Neural cell (in vitro differentiated cells): ENCODE measurements around the gene TMEM127. TPM values are rescaled to one million over a fixed set of nuclear protein-coding genes. Genes with fewer than 3 reads are reported as not detected.
"Not testable (repeated sequence)": the region's sequence is repeated elsewhere in the genome, so short reads cannot be mapped to it uniquely, and the experiment has no call there.

Experiments used
- H2AFZ ChIP-seq: fragments of 200-600, 300-800 bp; sonication (generic), shearing (Covaris generic); 2 replicates; pipeline ENCODE4 v1.6.0; 2014; ENCODE audit warnings: low read depth, mild to moderate bottlenecking, antibody characterized with exemption, low read length, moderate library complexity
- H3F3A ChIP-seq: fragments of 200-600 bp; shearing (Covaris generic); 2 replicates; pipeline ENCODE4 v1.6.1; 2016; ENCODE audit warnings: mild to moderate bottlenecking, moderate library complexity, mixed read lengths, antibody characterized with exemption, low read length; ENCODE audit not compliant: insufficient read depth, poor library complexity, severe bottlenecking
- H3K27ac ChIP-seq: fragments of 200-600, 300-800 bp; sonication (generic), shearing (Covaris generic); 2 replicates; pipeline ENCODE4 v1.5.1; 2014; ENCODE audit warnings: mild to moderate bottlenecking, low read length, moderate library complexity
- H3K27me3 ChIP-seq: fragments of 300-800, 200-600 bp; sonication (generic), shearing (Covaris generic); 2 replicates; pipeline ENCODE4 v1.6.0; 2014; ENCODE audit warnings: mild to moderate bottlenecking, low read depth, low read length, moderate library complexity; ENCODE audit not compliant: insufficient read depth
- H3K36me3 ChIP-seq: fragments of 300-800, 200-600 bp; sonication (generic), shearing (Covaris generic); 2 replicates; pipeline ENCODE4 v1.5.1; 2014; ENCODE audit warnings: mild to moderate bottlenecking, antibody characterized with exemption, low read length, moderate library complexity; ENCODE audit not compliant: insufficient read depth
- H3K4me2 ChIP-seq: fragments of 300-800, 200-600 bp; sonication (generic), shearing (Covaris generic); 2 replicates; pipeline ENCODE4 v1.6.0; 2014; ENCODE audit warnings: mild to moderate bottlenecking, low read length
- H3K4me3 ChIP-seq: fragments of 300-800, 200-600 bp; sonication (generic), shearing (Covaris generic); 2 replicates; pipeline ENCODE4 v1.5.1; 2014; ENCODE audit warnings: mild to moderate bottlenecking, low read length, moderate library complexity
- H3K79me2 ChIP-seq: fragments of 200-600 bp; shearing (Covaris generic); replicated peaks from 2 replicates; pipeline ENCODE4 v1.6.0; 2014; ENCODE audit warnings: mild to moderate bottlenecking, low read length, moderate library complexity; ENCODE audit not compliant: insufficient read depth
- H3K9ac ChIP-seq: fragments of 300-800, 200-600 bp; sonication (generic), shearing (Covaris generic); 2 replicates; pipeline ENCODE4 v1.6.1; 2016; ENCODE audit warnings: mild to moderate bottlenecking, low read length, mixed read lengths
- H3K9me2 ChIP-seq: fragments of 200-600 bp; shearing (Covaris generic); 2 replicates; pipeline ENCODE4 v1.6.1; 2016; ENCODE audit warnings: mild to moderate bottlenecking, low read length, mixed read lengths; ENCODE audit not compliant: insufficient read depth
- H3K9me3 ChIP-seq: fragments of 200-600, 300-800 bp; sonication (generic), shearing (Covaris generic); 2 replicates; pipeline ENCODE4 v1.6.1; 2016; ENCODE audit warnings: mild to moderate bottlenecking, mixed run types, low read length, moderate library complexity, mixed read lengths
- H4K20me1 ChIP-seq: fragments of 200-600 bp; shearing (Covaris generic); 2 replicates; pipeline ENCODE4 v1.6.1; 2016; ENCODE audit warnings: mild to moderate bottlenecking, mixed run types; ENCODE audit not compliant: insufficient read depth
- CTCF ChIP-seq: fragments of 450-650 bp; IDR thresholded peaks from 2 replicates; pipeline ENCODE4 v1.5.1; 2014; ENCODE audit warnings: antibody characterized with exemption, mild to moderate bottlenecking, moderate library complexity; ENCODE audit not compliant: poor library complexity, severe bottlenecking
- EP300 ChIP-seq: fragments of 450-650 bp; conservative IDR thresholded peaks from 2 replicates; pipeline ENCODE4 v1.6.1; 2014; ENCODE audit warnings: antibody characterized with exemption, mild to moderate bottlenecking, moderate library complexity; ENCODE audit not compliant: poor library complexity, severe bottlenecking
- EZH2 ChIP-seq: fragments of 200-600, 300-800 bp; shearing (Covaris generic), sonication (generic); IDR thresholded peaks from 2 replicates; pipeline ENCODE4 v1.6.1; 2014; ENCODE audit warnings: antibody characterized with exemption, low read length, borderline replicate concordance, mild to moderate bottlenecking; ENCODE audit not compliant: insufficient read depth, poor library complexity, severe bottlenecking
- MXI1 ChIP-seq: fragments of 450-650 bp; conservative IDR thresholded peaks from 2 replicates; pipeline ENCODE4 v1.6.1; 2014; ENCODE audit warnings: antibody characterized with exemption, mild to moderate bottlenecking; ENCODE audit not compliant: poor library complexity, severe bottlenecking
- POLR2AphosphoS5 ChIP-seq: IDR thresholded peaks from 2 replicates; pipeline ENCODE4 v1.6.1; 2012
- RAD21 ChIP-seq: fragments of 450-650 bp; conservative IDR thresholded peaks from 2 replicates; pipeline ENCODE4 v1.6.1; 2014; ENCODE audit warnings: antibody characterized with exemption, mild to moderate bottlenecking, moderate library complexity
- REST ChIP-seq: IDR thresholded peaks from 2 replicates; pipeline ENCODE4 v1.6.1; 2012; ENCODE audit warnings: borderline replicate concordance
- SMC3 ChIP-seq: fragments of 450-650 bp; conservative IDR thresholded peaks from 2 replicates; pipeline ENCODE4 v1.6.1; 2014; ENCODE audit warnings: antibody characterized with exemption, mild to moderate bottlenecking, moderate library complexity; ENCODE audit not compliant: poor library complexity
- TAF1 ChIP-seq: IDR thresholded peaks from 2 replicates; pipeline ENCODE4 v1.6.1; 2012; ENCODE audit warnings: low read depth
- polyA plus RNA-seq: library from polyadenylated mRNA; depleted of rRNA; stranded (reverse); fragments of >200 nt; gene quantifications from 2 replicates; pipeline ENCODE4 v1.2.3, GENCODE V29; 2014

TMEM127 gene
- polyA plus RNA-seq, 1 donor from 2014 or later = 19.1 TPM

- Histone ChIP-seq H3K9me2 (no peaks in the 10 kb centered on the region), H3K79me2 (no peaks in the 10 kb centered on the region), H3K9ac (no peak overlapping the region), H2AFZ (no peak overlapping the region), H3K9me3 (no peaks in the 10 kb centered on the region), H3F3A (no peaks in the 10 kb centered on the region), H3K4me3 (no peak overlapping the region), H3K4me2 (no peak overlapping the region), H4K20me1 (no peaks in the 10 kb centered on the region), H3K27ac (no peak overlapping the region), H3K27me3 (no peaks in the 10 kb centered on the region), H3K36me3 (no peaks in the 10 kb centered on the region)
- TF ChIP-seq CTCF = no peak
- no peak for TF ChIP-seq REST
- TF ChIP-seq RAD21 = no peak
- TF ChIP-seq POLR2AphosphoS5 = no peak
These were observed 34.5 kb downstream of the TMEM127 start for GRCh38 chr2:96231316-96231715.

DNA sequence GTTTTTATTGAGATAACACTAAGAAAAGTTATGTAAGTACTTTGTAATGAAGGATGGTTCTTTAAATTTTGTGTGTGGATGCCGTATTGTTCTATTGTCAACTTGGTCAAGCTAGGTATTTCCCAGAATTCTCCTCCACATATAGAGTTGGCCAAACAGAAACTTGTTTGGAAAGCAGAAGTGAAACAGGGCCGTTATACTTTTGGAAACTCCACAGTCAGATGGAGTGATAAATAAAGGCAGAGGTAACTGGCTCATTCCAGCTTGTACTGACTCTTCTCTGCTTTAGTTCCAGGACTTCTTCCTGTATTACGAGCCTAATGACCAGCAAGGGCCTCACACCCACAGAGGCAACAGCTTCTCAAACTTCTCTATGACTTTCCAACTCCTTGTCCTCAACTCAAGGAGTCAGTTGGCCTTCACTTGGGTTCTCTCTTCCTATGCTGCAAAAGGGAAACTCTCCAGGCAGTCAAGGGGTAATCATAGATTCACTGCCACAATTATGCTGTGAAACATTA, 40.7 kb downstream of the TMEM127 start:
- no peak for TF ChIP-seq MXI1
- no peak for TF ChIP-seq POLR2AphosphoS5
- no peak for TF ChIP-seq REST
- no peak for TF ChIP-seq RAD21
- no peak for TF ChIP-seq EZH2
- no peak for TF ChIP-seq CTCF
- TF ChIP-seq EP300 = no peak
- no peak for TF ChIP-seq TAF1
- no peak for TF ChIP-seq SMC3
- H3K36me3 ChIP-seq = no peaks in the 10 kb centered on the region
- H2AFZ ChIP-seq = no peak overlapping the region
- no peaks in the 10 kb centered on the region for H3K9me3 ChIP-seq
- H3K4me3 ChIP-seq = no peak overlapping the region
- no peaks in the 10 kb centered on the region for H3K27me3 ChIP-seq
- H3K27ac ChIP-seq = no peak overlapping the region
- H3K9me2 ChIP-seq = no peaks in the 10 kb centered on the region
- H3K4me2 ChIP-seq = no peak overlapping the region
- no peak overlapping the region for H3K9ac ChIP-seq
- no peaks in the 10 kb centered on the region for H3K79me2 ChIP-seq
- H3F3A ChIP-seq = no peaks in the 10 kb centered on the region
- H4K20me1 ChIP-seq = no peaks in the 10 kb centered on the region

- not testable (repeated sequence) for H3K4me3 ChIP-seq, H3K27ac ChIP-seq, H3K4me2 ChIP-seq, H3K9me2 ChIP-seq, H4K20me1 ChIP-seq, H3K79me2 ChIP-seq, H3K9me3 ChIP-seq, H3K27me3 ChIP-seq, H3K9ac ChIP-seq, H3K36me3 ChIP-seq, H3F3A ChIP-seq, H2AFZ ChIP-seq
These were observed 44.7 kb downstream of the TMEM127 start for GRCh38 chr2:96221106-96221505.
